Naive B cell (primary cell): ENCODE results near the gene MUC4. TPM values are rescaled to one million over a fixed set of nuclear protein-coding genes. Genes with fewer than 3 reads are reported as not detected.
A peak's percentile ranks its signal among the peaks of the same experiment; 100 is the strongest.
"Not testable (repeated sequence)": the region's sequence is repeated elsewhere in the genome, so short reads cannot be mapped to it uniquely, and the experiment has no call there.

Source experiments
- ATAC-seq, 2 donors: fragments of 150-1000 bp; cut with Tn5 transposase; 2 replicates each; pipeline ENCODE4 v1.10.0; 2021; ENCODE audit warnings: low read depth in 2 of 2, mild to moderate bottlenecking in 2 of 2, moderate library complexity in 2 of 2
- DNase-seq: peaks from one replicate; pipeline ENCODE4 v3.0.0; 2022
- H3K27ac Mint-ChIP-seq, 6 donors: one replicate each; pipeline ENCODE4 v1.8.0; 2020 to 2022; ENCODE audit warnings: mild to moderate bottlenecking in 6 of 6, mixed read lengths in 6 of 6, moderate library complexity in 5 of 6, inconsistent platforms in 2 of 6
- H3K27me3 Mint-ChIP-seq, 3 donors: one replicate each; pipeline ENCODE4 v1.8.0; 2021 to 2022; ENCODE audit warnings: mixed read lengths in 3 of 3, mild to moderate bottlenecking in 1 of 3
- H3K36me3 Mint-ChIP-seq, 2 donors: one replicate each; pipeline ENCODE4 v1.8.0; 2020 to 2022; ENCODE audit warnings: mixed read lengths in 2 of 2, inconsistent platforms in 1 of 2, mild to moderate bottlenecking in 1 of 2
- H3K4me1 Mint-ChIP-seq, 3 donors: one replicate each; pipeline ENCODE4 v1.8.0; 2020 to 2022; ENCODE audit warnings: mixed read lengths in 3 of 3, inconsistent platforms in 1 of 3, mild to moderate bottlenecking in 1 of 3, moderate library complexity in 1 of 3
- H3K4me3 Mint-ChIP-seq, 8 donors: one replicate each; pipeline ENCODE4 v1.8.0; 2020 to 2022; ENCODE audit warnings: mild to moderate bottlenecking in 8 of 8, mixed read lengths in 8 of 8, moderate library complexity in 8 of 8, inconsistent platforms in 2 of 8
- H3K9me3 Mint-ChIP-seq, 7 donors: one replicate each; pipeline ENCODE4 v1.8.0; 2020 to 2022; ENCODE audit warnings: mixed read lengths in 7 of 7, mild to moderate bottlenecking in 5 of 7, inconsistent platforms in 2 of 7, moderate library complexity in 1 of 7
- polyA plus RNA-seq, 6 donors: library from polyadenylated mRNA; unstranded; fragments of 300-500 nt; fragmentation: Illumina TruSeq; gene quantifications; one replicate each; pipeline ENCODE4 v1.2.3, GENCODE V29; 2021; ENCODE audit warnings: low read depth in 6 of 6

The MUC4 gene
- polyA plus RNA-seq, 6 donors from 2014 or later, result 0.03 to 0.19 (median 0.07) TPM; not detected in 1

DNA sequence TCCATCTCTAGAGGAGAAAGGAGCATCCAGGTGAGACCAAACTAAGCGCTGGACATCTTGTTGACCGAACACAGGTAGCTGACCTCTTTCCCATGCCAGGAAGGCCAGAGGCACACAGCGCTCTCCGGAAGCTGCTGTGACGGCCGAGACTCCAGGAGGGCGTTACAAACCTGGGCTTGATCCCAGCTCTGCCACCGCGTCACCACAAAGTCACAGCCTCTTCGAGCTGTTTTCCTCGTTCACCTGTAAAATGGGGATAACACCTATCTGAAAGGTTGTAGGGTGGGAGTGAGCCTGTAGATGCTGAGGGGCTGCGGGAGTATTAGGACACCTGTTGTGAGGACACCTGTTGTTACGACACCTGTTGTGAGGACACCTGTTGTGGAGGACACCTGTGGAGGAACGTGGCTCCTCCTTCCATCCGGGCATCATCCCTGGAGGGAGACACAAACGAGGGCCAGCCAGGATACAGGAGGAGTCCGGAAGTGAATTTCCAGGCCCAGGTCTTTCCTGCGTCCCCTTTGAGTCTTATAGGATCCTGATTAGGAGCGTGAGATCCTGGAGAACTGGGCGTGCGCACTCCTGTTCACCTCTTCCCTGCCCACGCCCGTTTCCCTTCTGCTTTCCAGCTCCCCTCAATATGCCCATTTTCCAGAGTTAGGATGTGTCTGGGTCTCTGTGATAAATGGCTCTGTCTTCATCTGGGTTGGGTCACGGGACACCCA lies 2.3 kb upstream of the MUC4 start:
- Mint-ChIP-seq H3K9me3 (no peaks in the 10 kb centered on the region), H3K36me3 (peaks cover 0 to 8% of the 10 kb centered on the region in 2 donors), H3K27ac (peak overlapping the region in 1 of 6 donors; percentile 15), H3K4me1 (peaks cover 0 to 4% (median 0%) of the 10 kb centered on the region in 3 donors), H3K27me3 (peaks cover 18 to 36% (median 33%) of the 10 kb centered on the region in 3 donors), H3K4me3 (no peak overlapping the region)
- ATAC-seq (no peak), DNase-seq (no peak)

DNA sequence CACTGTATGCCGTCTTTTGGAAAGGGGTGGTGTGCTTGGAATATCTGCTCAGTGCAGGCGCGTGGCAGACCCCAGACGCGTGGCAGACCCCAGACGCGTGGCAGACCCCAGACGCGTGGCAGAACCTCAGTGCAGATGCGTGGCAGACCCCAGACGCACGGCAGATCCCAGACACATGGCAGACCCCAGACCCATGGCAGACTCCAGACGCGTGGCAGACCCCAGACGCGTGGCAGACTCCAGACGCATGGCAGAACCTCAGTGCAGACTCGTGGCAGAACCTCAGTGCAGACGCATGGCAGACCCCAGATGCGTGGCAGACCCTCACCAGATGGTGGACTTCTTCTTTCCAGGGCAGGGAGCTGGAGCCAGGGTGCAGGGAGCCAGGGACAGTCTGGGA lies 637 bp upstream of the MUC4 start:
- H3K4me1 Mint-ChIP-seq, result peaks cover 2 to 8% (median 4%) of the 10 kb centered on the region in 3 donors
- peaks cover 18 to 36% (median 33%) of the 10 kb centered on the region in 3 donors for H3K27me3 Mint-ChIP-seq
- no peak overlapping the region for H3K4me3 Mint-ChIP-seq
- no peak for DNase-seq
- H3K27ac Mint-ChIP-seq, result no peak overlapping the region
- H3K9me3 Mint-ChIP-seq, result no peaks in the 10 kb centered on the region
- no peak for ATAC-seq
- H3K36me3 Mint-ChIP-seq, result peaks cover 0 to 8% of the 10 kb centered on the region in 2 donors

DNA sequence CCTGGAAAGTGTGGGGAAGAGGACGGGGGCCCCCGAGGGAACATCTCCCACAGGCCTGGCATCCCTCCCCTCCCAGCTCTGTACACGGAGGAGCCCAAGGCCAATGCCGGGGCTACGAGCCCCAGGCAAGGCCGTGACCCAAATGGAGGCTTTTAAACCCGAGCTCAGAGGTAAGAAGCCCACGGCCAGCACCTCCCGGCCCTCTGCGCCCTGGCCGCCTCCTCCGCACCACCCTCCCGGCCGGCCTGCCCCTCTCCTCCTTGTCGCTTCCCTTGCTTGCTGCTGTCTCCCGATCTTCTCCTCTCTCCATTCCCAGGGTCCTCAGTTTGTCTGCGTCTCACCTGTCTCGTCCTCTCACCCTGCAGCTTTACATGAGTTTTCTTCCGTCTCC lies 1.3 kb downstream of the MUC4 start:
- Mint-ChIP-seq H3K9me3 (peaks cover 0 to 2% (median 0%) of the 10 kb centered on the region in 7 donors), H3K27ac (peak overlapping the region in 1 of 6 donors; percentile 80), H3K4me3 (no peak overlapping the region), H3K36me3 (peaks cover 0 to 8% of the 10 kb centered on the region in 2 donors), H3K27me3 (peaks cover 18 to 44% (median 42%) of the 10 kb centered on the region in 3 donors), H3K4me1 (peaks cover 2 to 15% (median 4%) of the 10 kb centered on the region in 3 donors)
- no peak for DNase-seq
- no peak for ATAC-seq

DNA sequence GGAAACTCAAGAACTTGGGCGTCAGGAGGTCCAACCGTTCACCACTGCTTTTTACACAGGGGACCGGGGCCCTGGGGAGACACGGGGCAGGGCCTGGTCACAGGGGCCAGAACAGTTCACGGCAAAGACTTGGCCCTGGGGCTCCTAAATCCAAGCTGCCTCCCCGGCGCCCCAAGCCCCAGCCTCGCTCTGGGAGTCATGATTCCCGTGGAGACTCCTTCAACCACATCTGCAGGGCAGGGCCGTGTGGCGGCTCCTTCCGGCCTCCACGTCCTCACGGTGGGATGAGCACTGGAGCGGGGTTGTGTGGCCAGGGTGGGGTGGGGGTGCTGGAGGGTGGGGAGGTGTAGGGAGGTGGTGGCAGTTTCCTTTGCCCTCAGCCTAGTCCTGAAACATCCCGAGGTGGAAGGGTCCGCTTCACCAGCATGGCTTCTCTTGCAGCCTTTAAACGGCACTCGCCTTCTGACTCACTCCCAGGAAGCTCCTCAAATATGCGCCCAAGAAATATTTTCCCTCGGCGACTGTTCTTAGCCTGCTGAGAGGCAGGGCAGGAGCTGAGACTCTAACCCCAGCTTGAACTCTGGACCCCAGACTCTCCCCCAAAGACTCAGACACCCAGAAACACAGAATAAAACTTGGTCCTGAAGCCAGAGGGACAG lies 1.8 kb downstream of the MUC4 start:
- Mint-ChIP-seq H3K4me3 (no peak overlapping the region), H3K27ac (no peak overlapping the region)

DNA sequence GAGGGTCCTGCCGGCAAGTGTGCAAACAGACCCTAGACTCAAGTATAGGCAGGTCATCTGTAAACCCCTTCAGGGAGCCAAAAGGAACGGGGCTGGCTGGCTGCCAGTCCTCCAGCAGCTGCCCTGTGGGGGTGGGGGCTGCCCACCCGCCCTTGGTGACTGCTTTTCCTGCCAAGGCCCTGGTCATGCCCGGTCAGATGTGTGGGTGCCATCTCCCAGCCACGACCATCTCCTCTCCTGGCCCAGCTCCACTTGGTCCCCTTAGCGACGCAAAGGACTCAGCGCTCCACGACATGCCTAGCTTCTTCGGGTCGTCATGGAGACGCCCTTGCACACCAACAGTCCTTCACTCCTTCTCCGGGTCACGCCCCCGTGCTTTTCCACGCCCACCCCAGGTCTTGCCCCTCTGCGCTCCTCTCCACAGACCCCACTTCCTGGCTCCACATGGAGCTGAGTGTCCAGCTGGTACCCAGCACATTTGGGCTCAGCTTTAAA lies 2.4 kb downstream of the MUC4 start:
- ATAC-seq, result no peak

More for the DNA sequence above, 1.8 kb downstream of the MUC4 start:
- H3K36me3 Mint-ChIP-seq, result peaks cover 0 to 8% of the 10 kb centered on the region in 2 donors
- H3K9me3 Mint-ChIP-seq, result peaks cover 0 to 4% (median 0%) of the 10 kb centered on the region in 7 donors
- DNase-seq (no peak), ATAC-seq (no peak)
- H3K4me1 Mint-ChIP-seq, result peaks cover 4 to 20% (median 4%) of the 10 kb centered on the region in 3 donors
- peaks cover 16 to 49% (median 48%) of the 10 kb centered on the region in 3 donors for H3K27me3 Mint-ChIP-seq

DNA sequence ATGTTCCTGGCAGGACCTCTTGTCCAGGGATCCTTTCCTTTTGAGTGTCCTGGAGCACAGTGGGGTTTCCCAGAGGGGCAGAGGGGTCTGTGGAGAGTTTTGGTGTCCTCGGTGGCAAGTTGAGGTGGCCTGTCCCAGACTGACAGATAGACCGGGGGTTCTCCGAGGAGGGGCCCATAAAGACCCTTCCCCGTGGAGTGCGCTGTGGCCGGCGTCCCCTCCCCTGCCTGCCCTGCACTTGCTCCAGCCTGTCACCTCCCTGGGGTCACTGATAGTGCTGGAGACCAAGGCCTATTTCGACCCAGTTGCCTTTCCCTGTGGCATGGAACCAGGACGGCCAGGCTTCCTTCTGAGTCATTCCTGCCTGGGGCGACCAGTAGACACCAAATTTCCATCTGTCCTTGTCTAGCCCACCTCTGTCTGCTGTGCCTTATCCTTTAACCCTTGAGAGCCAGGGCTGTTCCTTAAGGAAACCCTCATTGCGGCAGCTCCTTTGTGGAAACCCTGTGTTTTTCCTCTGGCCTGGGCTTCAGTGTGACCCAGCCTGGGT lies 2.9 kb downstream of the MUC4 start:
- peaks cover 4 to 31% (median 11%) of the 10 kb centered on the region in 3 donors for H3K4me1 Mint-ChIP-seq
- DNase-seq, result no peak
- H3K4me3 Mint-ChIP-seq, result peak overlapping the region in 1 of 8 donors; percentile 53
- ATAC-seq, result no peak
- H3K27me3 Mint-ChIP-seq, result peaks cover 9 to 47% (median 46%) of the 10 kb centered on the region in 3 donors
- H3K36me3 Mint-ChIP-seq, result peaks cover 0 to 8% of the 10 kb centered on the region in 2 donors
- H3K27ac Mint-ChIP-seq, result peak overlapping the region in 1 of 6 donors; percentile 32
- H3K9me3 Mint-ChIP-seq, result peaks cover 0 to 4% (median 0%) of the 10 kb centered on the region in 7 donors

More for the DNA sequence above, 2.4 kb downstream of the MUC4 start:
- peaks cover 10 to 48% (median 47%) of the 10 kb centered on the region in 3 donors for H3K27me3 Mint-ChIP-seq
- H3K36me3 Mint-ChIP-seq, result peaks cover 0 to 8% of the 10 kb centered on the region in 2 donors
- H3K4me1 Mint-ChIP-seq, result peaks cover 4 to 26% (median 9%) of the 10 kb centered on the region in 3 donors
- no peak for DNase-seq
- H3K4me3 Mint-ChIP-seq, result peak overlapping the region in 1 of 8 donors; percentile 10
- H3K27ac Mint-ChIP-seq, result peak overlapping the region in 1 of 6 donors; percentile 32
- peaks cover 0 to 4% (median 0%) of the 10 kb centered on the region in 7 donors for H3K9me3 Mint-ChIP-seq

DNA sequence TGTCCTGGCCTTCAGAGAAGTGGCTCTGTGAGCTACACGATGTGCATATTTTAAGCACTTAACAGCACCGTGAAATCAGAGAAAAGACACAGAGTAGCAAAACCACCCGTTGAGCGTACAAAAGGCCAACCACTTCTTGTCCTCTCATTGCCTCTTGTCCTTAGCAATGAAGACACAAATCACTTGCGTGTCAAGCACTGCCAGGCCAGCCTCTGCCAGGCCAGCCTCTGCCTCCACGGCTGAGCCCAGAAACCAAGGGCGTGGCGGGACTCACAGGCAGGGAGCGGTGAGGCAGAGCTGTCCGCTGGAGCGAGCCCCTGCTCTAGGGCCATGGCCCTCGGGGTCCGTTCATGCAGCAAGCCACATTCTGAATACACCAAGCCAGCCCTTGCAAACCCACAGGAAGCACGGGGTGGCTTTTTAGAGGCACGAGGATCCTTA lies 4.0 kb downstream of the MUC4 start:
- peak overlapping the region in 1 of 6 donors; percentile 66 for H3K27ac Mint-ChIP-seq
- peaks cover 0 to 4% (median 0%) of the 10 kb centered on the region in 7 donors for H3K9me3 Mint-ChIP-seq
- peaks cover 0 to 8% of the 10 kb centered on the region in 2 donors for H3K36me3 Mint-ChIP-seq
- DNase-seq (no peak), ATAC-seq (peak; percentile 50 to 78)
- no peak overlapping the region for H3K4me3 Mint-ChIP-seq
- peaks cover 8 to 42% (median 14%) of the 10 kb centered on the region in 3 donors for H3K4me1 Mint-ChIP-seq
- peaks cover 9 to 56% (median 47%) of the 10 kb centered on the region in 3 donors for H3K27me3 Mint-ChIP-seq

DNA sequence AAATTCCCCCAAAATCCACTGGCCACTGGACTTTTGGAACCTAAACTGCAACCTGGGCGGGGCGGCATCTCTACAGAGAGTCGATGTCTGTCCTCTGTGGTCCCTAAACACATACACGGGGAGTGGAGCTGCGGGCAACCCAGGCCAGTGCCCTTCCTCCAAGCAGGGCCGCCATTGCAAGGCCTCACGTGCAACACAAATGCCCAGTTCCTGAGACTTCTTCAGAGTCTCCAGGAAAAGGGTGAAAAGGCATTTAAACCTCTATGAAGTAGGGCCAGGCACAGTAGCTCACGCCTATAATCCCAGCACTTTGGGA lies 4.9 kb downstream of the MUC4 start:
- no peak for DNase-seq
- peaks cover 0 to 8% of the 10 kb centered on the region in 2 donors for H3K36me3 Mint-ChIP-seq
- peaks cover 9 to 57% (median 39%) of the 10 kb centered on the region in 3 donors for H3K27me3 Mint-ChIP-seq
- H3K27ac Mint-ChIP-seq, result no peak overlapping the region
- peak overlapping the region in 1 of 8 donors; percentile 1 for H3K4me3 Mint-ChIP-seq
- peaks cover 13 to 50% (median 22%) of the 10 kb centered on the region in 3 donors for H3K4me1 Mint-ChIP-seq
- peaks cover 0 to 4% (median 0%) of the 10 kb centered on the region in 7 donors for H3K9me3 Mint-ChIP-seq
- no peak for ATAC-seq

DNA sequence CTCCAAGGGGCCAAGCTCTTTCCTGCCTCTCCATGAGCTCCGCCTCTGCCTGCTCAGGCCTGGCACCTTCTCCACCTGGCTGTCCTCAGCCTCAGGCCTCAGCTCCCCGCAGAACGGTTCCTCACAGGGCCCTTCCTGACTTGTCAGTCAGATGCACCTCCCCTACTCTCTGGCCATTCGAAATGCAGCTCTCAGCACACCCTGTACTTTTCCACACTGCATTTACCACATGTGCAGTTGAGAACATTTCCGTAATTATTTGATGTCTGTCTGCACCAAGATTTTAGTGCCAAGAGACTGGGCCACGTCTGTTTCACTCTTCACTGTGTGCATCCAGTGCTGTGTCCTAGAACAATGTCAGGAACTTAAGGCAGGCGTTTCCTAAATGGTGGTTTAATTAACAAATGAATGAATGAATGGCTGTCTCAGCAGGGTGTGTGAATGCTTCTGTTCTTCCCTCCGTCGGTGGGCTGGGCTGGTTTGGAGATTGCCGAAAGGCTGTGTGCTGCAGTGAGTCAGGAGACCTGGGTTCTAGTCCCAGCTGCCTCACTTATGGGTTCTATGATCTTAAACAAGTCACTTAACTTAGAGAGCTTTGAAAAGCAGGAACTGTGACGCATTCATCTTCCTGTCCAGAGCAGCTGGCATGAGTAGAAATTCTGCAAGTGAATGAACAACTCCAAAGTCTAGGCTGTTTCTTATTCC lies 5.4 kb downstream of the MUC4 start:
- Mint-ChIP-seq H3K36me3 (peaks cover 0 to 8% of the 10 kb centered on the region in 2 donors), H3K9me3 (peaks cover 0 to 4% (median 0%) of the 10 kb centered on the region in 7 donors), H3K4me3 (peak overlapping the region in 1 of 8 donors; percentile 64), H3K4me1 (peaks cover 14 to 55% (median 23%) of the 10 kb centered on the region in 3 donors), H3K27ac (peak overlapping the region in 3 of 6 donors; percentile 48 to 71 (median 60)), H3K27me3 (peaks cover 9 to 57% (median 34%) of the 10 kb centered on the region in 3 donors)
- ATAC-seq (no peak), DNase-seq (no peak)

DNA sequence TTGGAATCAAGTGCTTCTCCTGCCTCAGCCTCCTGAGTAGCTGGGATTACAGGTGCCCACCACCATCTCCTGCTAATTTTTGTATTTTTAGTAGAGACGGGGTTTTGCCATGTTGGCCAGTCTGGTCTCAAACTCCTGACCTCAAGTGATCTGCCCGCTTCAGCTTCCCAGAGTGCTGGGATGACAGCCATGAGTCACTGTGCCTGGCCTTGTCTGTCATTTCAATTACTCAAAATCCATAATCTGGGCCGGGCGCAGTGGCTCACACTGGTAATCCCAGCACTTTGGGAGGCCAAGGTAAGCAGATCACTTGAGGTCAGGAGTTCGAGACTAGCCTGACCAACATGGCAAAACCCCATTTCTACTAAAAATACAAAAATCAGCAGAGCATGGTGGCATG lies 6.1 kb downstream of the MUC4 start:
- not testable (repeated sequence) for H3K36me3 Mint-ChIP-seq, DNase-seq, H3K9me3 Mint-ChIP-seq, ATAC-seq
- Mint-ChIP-seq H3K27ac (peak overlapping the region in 1 of 6 donors; percentile 74), H3K4me1 (peaks cover 10 to 55% (median 23%) of the 10 kb centered on the region in 3 donors), H3K4me3 (peak overlapping the region in 2 of 8 donors; percentile 46 to 71), H3K27me3 (peaks cover 5 to 52% (median 27%) of the 10 kb centered on the region in 3 donors)

DNA sequence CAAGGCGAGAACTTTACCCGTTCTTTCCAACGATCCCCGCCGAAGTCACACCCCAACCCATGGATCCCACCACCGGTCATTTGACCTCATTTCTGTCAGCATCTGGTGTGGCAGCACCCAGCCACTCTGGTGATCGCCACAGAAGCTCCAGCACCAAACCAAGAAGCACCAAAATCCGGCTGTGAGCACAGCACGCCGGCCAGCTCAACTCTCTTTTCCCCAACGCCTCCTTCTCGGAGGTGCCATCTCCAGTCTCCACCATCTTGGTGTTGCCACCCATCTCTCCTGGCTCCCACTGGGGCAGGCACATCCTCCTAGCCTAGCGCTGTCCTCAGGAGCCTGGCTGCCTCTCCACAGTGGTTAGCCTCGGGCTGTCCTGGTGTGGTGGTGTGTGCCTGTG lies 6.5 kb downstream of the MUC4 start:
- no peak for ATAC-seq
- peaks cover 5 to 49% (median 25%) of the 10 kb centered on the region in 3 donors for H3K27me3 Mint-ChIP-seq
- peak overlapping the region in 3 of 6 donors; percentile 71 to 75 (median 74) for H3K27ac Mint-ChIP-seq
- no peaks in the 10 kb centered on the region for H3K36me3 Mint-ChIP-seq
- peaks cover 9 to 55% (median 23%) of the 10 kb centered on the region in 3 donors for H3K4me1 Mint-ChIP-seq
- H3K9me3 Mint-ChIP-seq, result peaks cover 0 to 4% (median 0%) of the 10 kb centered on the region in 7 donors
- peak overlapping the region in 2 of 8 donors; percentile 46 to 71 for H3K4me3 Mint-ChIP-seq
- no peak for DNase-seq

DNA sequence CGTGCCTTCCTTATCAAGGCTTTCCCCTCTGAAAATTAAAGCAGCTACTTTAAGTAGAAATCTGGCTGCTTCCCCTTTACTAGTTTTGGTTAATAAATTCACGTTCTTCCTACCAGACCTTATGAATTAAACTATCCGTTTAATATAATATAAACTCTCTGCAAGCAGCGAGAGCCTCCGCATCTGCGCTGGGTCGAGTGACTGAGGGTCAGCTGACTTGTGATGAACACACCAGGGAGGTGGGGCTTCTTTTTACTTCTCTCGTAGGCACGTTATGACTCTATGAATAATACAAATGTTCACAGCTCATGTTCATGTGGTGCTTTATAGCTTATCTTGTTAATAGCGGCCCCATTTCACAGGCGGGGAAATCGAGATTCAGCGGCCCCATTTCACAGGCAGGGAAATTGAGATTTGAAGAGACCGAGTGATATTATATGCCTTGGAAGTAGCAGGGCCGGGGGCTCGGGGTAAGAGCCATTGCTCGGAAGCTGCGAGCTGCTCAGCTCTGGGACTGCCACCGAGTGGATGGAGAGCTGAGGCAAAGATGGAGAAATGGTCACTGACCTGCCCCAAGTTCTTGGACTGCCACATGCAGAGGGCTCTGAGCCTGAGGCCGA lies 8.3 kb downstream of the MUC4 start:
- no peak for DNase-seq
- H3K36me3 Mint-ChIP-seq, result no peaks in the 10 kb centered on the region

More for the DNA sequence above, 8.3 kb downstream of the MUC4 start:
- H3K4me3 Mint-ChIP-seq, result peak overlapping the region in 5 of 8 donors; percentile 60 to 86 (median 71)
- peaks cover 5 to 49% (median 25%) of the 10 kb centered on the region in 3 donors for H3K27me3 Mint-ChIP-seq
- H3K27ac Mint-ChIP-seq, result peak overlapping the region in 3 of 6 donors; percentile 73 to 97 (median 90)
- peaks cover 0 to 4% (median 0%) of the 10 kb centered on the region in 7 donors for H3K9me3 Mint-ChIP-seq
- peak in 1 of 2 donors; percentile 28 for ATAC-seq
- peaks cover 9 to 54% (median 23%) of the 10 kb centered on the region in 3 donors for H3K4me1 Mint-ChIP-seq
